Mesenchymal stem cell (in vitro differentiated cells and primary cell): Measurements from ENCODE around the gene TUSC2.

Source experiments
- DNase-seq: peaks from one replicate; pipeline ENCODE4 v3.0.0-alpha.2; 2013
- H2AFZ ChIP-seq: one replicate; pipeline ENCODE4 v1.6.1; 2013; ENCODE audit warnings: low read depth, mild to moderate bottlenecking, control low read depth, inconsistent platforms, low read length, moderate library complexity
- H2AK5ac ChIP-seq: 2 replicates; pipeline ENCODE4 v1.6.1; 2013; ENCODE audit warnings: low read length, moderate library complexity, mild to moderate bottlenecking, inconsistent platforms; ENCODE audit not compliant: severe bottlenecking
- H2BK120ac ChIP-seq: one replicate; pipeline ENCODE4 v1.6.1; 2013; ENCODE audit warnings: low read depth, mild to moderate bottlenecking, inconsistent platforms, low read length, moderate library complexity
- H2BK12ac ChIP-seq, 2 experiments: one replicate each; pipeline ENCODE4 v1.6.1; 2013; ENCODE audit warnings: inconsistent platforms in 2 of 2, low read length in 2 of 2, mild to moderate bottlenecking in 2 of 2, moderate library complexity in 2 of 2, control low read depth in 1 of 2
- H2BK15ac ChIP-seq: one replicate; pipeline ENCODE4 v1.6.1; 2013; ENCODE audit warnings: mild to moderate bottlenecking, low read depth, inconsistent platforms; ENCODE audit not compliant: poor library complexity, severe bottlenecking
- H2BK5ac ChIP-seq: 2 replicates; pipeline ENCODE4 v1.6.1; 2013; ENCODE audit warnings: low read depth, mild to moderate bottlenecking, low read length, control low read depth, inconsistent platforms; ENCODE audit not compliant: poor library complexity, severe bottlenecking
- H3K14ac ChIP-seq, 2 experiments: one replicate each; pipeline ENCODE4 v1.6.1; 2013; ENCODE audit warnings: inconsistent platforms in 2 of 2, low read length in 2 of 2, control low read depth in 1 of 2, mild to moderate bottlenecking in 1 of 2, moderate library complexity in 1 of 2
- H3K18ac ChIP-seq, 2 experiments: one replicate each; pipeline ENCODE4 v1.6.1; 2013; ENCODE audit warnings: inconsistent platforms in 2 of 2, low read length in 2 of 2, control low read depth in 1 of 2, low read depth in 1 of 2, mild to moderate bottlenecking in 1 of 2
- H3K23ac ChIP-seq, 2 experiments: one replicate each; pipeline ENCODE4 v1.6.1; 2013; ENCODE audit warnings: inconsistent platforms in 2 of 2, low read length in 2 of 2, mild to moderate bottlenecking in 2 of 2, moderate library complexity in 2 of 2, control low read depth in 1 of 2
- H3K27ac ChIP-seq: 2 replicates; pipeline ENCODE4 v1.5.1; 2013; ENCODE audit warnings: mild to moderate bottlenecking, moderate library complexity, low read length, control low read depth, inconsistent platforms; ENCODE audit not compliant: poor library complexity, severe bottlenecking
- H3K27me3 ChIP-seq, 2 experiments: 2 replicates each; pipeline versions ENCODE4 v1.6.1 to v1.7.0; 2013; ENCODE audit warnings: low read length in 2 of 2, mild to moderate bottlenecking in 2 of 2, moderate library complexity in 2 of 2, control low read depth in 1 of 2, inconsistent platforms in 1 of 2; ENCODE audit not compliant: control insufficient read depth in 1 of 2, insufficient read depth in 1 of 2
- H3K36me3 ChIP-seq, 2 experiments: 2 replicates each; pipeline versions ENCODE4 v1.6.1 to v1.7.0; 2013; ENCODE audit warnings: low read length in 2 of 2, control low read depth in 1 of 2, inconsistent platforms in 1 of 2, low read depth in 1 of 2, mild to moderate bottlenecking in 1 of 2; ENCODE audit not compliant: insufficient read depth in 2 of 2, control insufficient read depth in 1 of 2
- H3K4ac ChIP-seq, 2 experiments: one replicate each; pipeline ENCODE4 v1.6.1; 2013; ENCODE audit warnings: inconsistent platforms in 2 of 2, low read length in 2 of 2, mild to moderate bottlenecking in 2 of 2, moderate library complexity in 2 of 2, control low read depth in 1 of 2, low read depth in 1 of 2
- H3K4me1 ChIP-seq: 2 replicates; pipeline ENCODE4 v1.6.1; 2013; ENCODE audit warnings: low read depth, low read length, control low read depth; ENCODE audit not compliant: control insufficient read depth, insufficient read depth
- H3K4me2 ChIP-seq: 2 replicates; pipeline ENCODE4 v1.6.1; 2013; ENCODE audit warnings: low read length, mild to moderate bottlenecking, inconsistent platforms; ENCODE audit not compliant: poor library complexity, severe bottlenecking
- H3K4me3 ChIP-seq, 2 experiments: 2 replicates each; pipeline versions ENCODE4 v1.5.1 to v1.7.0; 2013; ENCODE audit warnings: low read length in 2 of 2, mild to moderate bottlenecking in 2 of 2, control low read depth in 1 of 2, low read depth in 1 of 2; ENCODE audit not compliant: insufficient read depth in 1 of 2
- H3K79me1 ChIP-seq: replicated peaks from 2 replicates; pipeline ENCODE4 v1.6.1; 2013; ENCODE audit warnings: mild to moderate bottlenecking, control low read depth, low read length, inconsistent platforms; ENCODE audit not compliant: poor library complexity, severe bottlenecking
- H3K9ac ChIP-seq: 2 replicates; pipeline ENCODE4 v1.7.0; 2013; ENCODE audit warnings: mild to moderate bottlenecking, low read length, moderate library complexity
- H3K9me3 ChIP-seq: 2 replicates; pipeline ENCODE4 v1.7.0; 2013; ENCODE audit warnings: mild to moderate bottlenecking, low read length; ENCODE audit not compliant: control insufficient read depth
- H4K8ac ChIP-seq: one replicate; pipeline ENCODE4 v1.6.1; 2013; ENCODE audit warnings: inconsistent platforms, mild to moderate bottlenecking, low read length, moderate library complexity
- H4K91ac ChIP-seq: one replicate; pipeline ENCODE4 v1.6.1; 2013; ENCODE audit warnings: mild to moderate bottlenecking, low read length, inconsistent platforms
- WGBS: methylation state at CpG from one replicate; pipeline ENCODE4 v1.1.7; 2013; ENCODE audit warnings: mixed read lengths; 5-methylcytosine and 5-hydroxymethylcytosine counted together

TUSC2 gene

DNA sequence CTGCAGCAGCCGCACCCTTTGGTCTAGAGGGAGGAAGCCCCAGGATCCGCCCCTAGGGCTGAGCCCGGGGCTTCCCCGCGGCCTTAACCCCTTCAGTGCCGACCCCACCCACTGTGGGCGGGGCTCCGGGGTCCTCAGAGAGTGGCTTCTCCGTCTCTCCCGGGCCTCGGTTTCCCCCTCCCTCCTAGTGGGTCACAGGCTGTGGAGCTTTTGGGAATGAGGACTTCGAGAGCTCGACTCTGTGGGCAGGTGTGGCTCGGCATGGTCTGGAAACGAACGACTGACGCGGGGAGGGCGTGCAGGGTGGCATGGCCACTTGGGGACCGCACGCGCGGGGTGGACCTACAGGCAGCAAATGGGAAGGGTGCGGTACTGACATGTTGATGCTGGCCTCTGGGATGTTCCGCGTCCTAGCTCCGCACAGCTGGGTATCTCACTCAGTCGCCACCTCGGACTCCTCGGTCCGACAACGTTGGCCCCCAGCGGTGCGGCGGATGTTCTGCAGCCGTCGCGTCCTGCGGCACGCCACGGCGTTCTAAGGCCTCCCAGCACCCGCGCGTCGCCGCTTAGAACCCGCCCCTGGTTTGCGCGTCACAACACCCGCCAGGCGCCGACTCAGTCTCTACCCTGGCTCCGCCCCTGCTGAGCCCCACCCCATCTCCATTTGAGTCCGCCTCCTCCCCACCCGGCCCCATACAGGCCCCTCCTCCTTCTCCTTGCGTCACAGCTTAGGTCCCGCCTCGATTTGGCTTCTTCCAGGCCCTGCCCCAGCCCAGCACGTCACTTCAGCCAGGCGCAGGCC, 29.0 kb downstream of the TUSC2 start, which contains the start of the genes HYAL3 and NAA80:
HYAL3 (minus strand) TSS at position 570 of the 802 bp plus-strand sequence. CDS start 3,803 bp downstream, outside the sequence.
NAA80 (minus strand) TSS at position 570 of the 802 bp plus-strand sequence. CDS start 1,942 bp downstream, outside the sequence.
- peak within 1 kb of the TSS; percentile 94 for H3K9ac ChIP-seq
- no peaks in the 10 kb centered on the region for H3K9me3 ChIP-seq
- H3K23ac ChIP-seq = peak within 1 kb of the TSS in 1 of 2 experiments; percentile 79
- H3K4ac ChIP-seq = peak within 1 kb of the TSS; percentile 53 to 96
- H2AFZ ChIP-seq = peak within 1 kb of the TSS; percentile 42
- H2BK120ac ChIP-seq = peak within 1 kb of the TSS; percentile 23
- H2AK5ac ChIP-seq = peak within 1 kb of the TSS; percentile 67
- H3K27me3 ChIP-seq = no peaks in the 10 kb centered on the region
- no peak within 1 kb of the TSS for H2BK5ac ChIP-seq
- H3K18ac ChIP-seq = peak within 1 kb of the TSS; percentile 83 to 92
- H4K8ac ChIP-seq = peak within 1 kb of the TSS; percentile 90
- peak within 1 kb of the TSS; percentile 70 to 91 for H3K4me3 ChIP-seq
- H3K14ac ChIP-seq = peak within 1 kb of the TSS in 1 of 2 experiments; percentile 22
- peak within 1 kb of the TSS in 1 of 2 experiments; percentile 40 for H2BK12ac ChIP-seq
- peaks cover 14% of the 10 kb centered on the region for H3K79me1 ChIP-seq
- DNase-seq = peak; percentile 99
- peaks cover 5 to 12% of the 10 kb centered on the region in 2 experiments for H3K36me3 ChIP-seq
- H2BK15ac ChIP-seq = peak within 1 kb of the TSS; percentile 73
- under 1% methylated on average over 58 of the region's 61 CpGs for WGBS
- H3K4me1 ChIP-seq = peaks cover 34% of the 10 kb centered on the region
- H3K27ac ChIP-seq = peak within 1 kb of the TSS; percentile 21
- H3K4me2 ChIP-seq = peak within 1 kb of the TSS; percentile 93
- H4K91ac ChIP-seq = peak within 1 kb of the TSS; percentile 91

- peak overlapping the region; percentile 93 for H3K4me2 ChIP-seq
- peak overlapping the region; percentile 31 for H4K91ac ChIP-seq
- peaks cover 14% of the 10 kb centered on the region for H3K79me1 ChIP-seq
- H2BK120ac ChIP-seq = no peak overlapping the region
- no peak overlapping the region for H2AFZ ChIP-seq
- peak overlapping the region; percentile 73 for H2BK15ac ChIP-seq
- peak overlapping the region; percentile 67 for H2AK5ac ChIP-seq
- H3K14ac ChIP-seq = no peak overlapping the region
- no peak overlapping the region for H3K27ac ChIP-seq
- H2BK5ac ChIP-seq = no peak overlapping the region
- peak; percentile 35 for DNase-seq
- H2BK12ac ChIP-seq = peak overlapping the region in 1 of 2 experiments; percentile 32
- H3K18ac ChIP-seq = peak overlapping the region; percentile 83 to 92
- H3K9me3 ChIP-seq = no peaks in the 10 kb centered on the region
- H3K4me1 ChIP-seq = peaks cover 28% of the 10 kb centered on the region
- peak overlapping the region in 1 of 2 experiments; percentile 19 for H3K4ac ChIP-seq
- peak overlapping the region; percentile 70 to 91 for H3K4me3 ChIP-seq
- peaks cover 5 to 12% of the 10 kb centered on the region in 2 experiments for H3K36me3 ChIP-seq
- H3K9ac ChIP-seq = peak overlapping the region; percentile 94
- no peaks in the 10 kb centered on the region for H3K27me3 ChIP-seq
- 60% methylated on average over 9 of the region's 9 CpGs for WGBS
- peak overlapping the region in 1 of 2 experiments; percentile 79 for H3K23ac ChIP-seq
- peak overlapping the region; percentile 42 for H4K8ac ChIP-seq
Observed at GRCh38 chr3:50297896-50298725, 29.9 kb downstream of the TUSC2 start.

- DNase-seq = no peak
- Histone ChIP-seq H3K9me3 (no peaks in the 10 kb centered on the region), H3K4ac (no peak overlapping the region), H3K4me3 (no peak overlapping the region), H4K91ac (no peak overlapping the region), H3K4me2 (no peak overlapping the region), H3K79me1 (peaks cover 14% of the 10 kb centered on the region), H2BK12ac (no peak overlapping the region), H3K9ac (no peak overlapping the region), H3K36me3 (peaks cover 5 to 12% of the 10 kb centered on the region in 2 experiments), H2AFZ (no peak overlapping the region), H2BK5ac (no peak overlapping the region), H2BK120ac (no peak overlapping the region), H3K27ac (no peak overlapping the region), H4K8ac (no peak overlapping the region), H3K23ac (no peak overlapping the region), H3K27me3 (no peaks in the 10 kb centered on the region), H2BK15ac (no peak overlapping the region), H2AK5ac (no peak overlapping the region), H3K18ac (no peak overlapping the region), H3K14ac (no peak overlapping the region), H3K4me1 (peaks cover 26% of the 10 kb centered on the region)
- 92% methylated on average over 2 of the region's 2 CpGs for WGBS
Observed at GRCh38 chr3:50297384-50297775, 30.6 kb downstream of the TUSC2 start.
